ENCODE measurements around the gene ELAVL4.

ELAVL4 gene

GRCh38 chr1:50129201-50129600, 20.5 kb downstream of the ELAVL4 start:
- TF ChIP-seq, protein P1, sequence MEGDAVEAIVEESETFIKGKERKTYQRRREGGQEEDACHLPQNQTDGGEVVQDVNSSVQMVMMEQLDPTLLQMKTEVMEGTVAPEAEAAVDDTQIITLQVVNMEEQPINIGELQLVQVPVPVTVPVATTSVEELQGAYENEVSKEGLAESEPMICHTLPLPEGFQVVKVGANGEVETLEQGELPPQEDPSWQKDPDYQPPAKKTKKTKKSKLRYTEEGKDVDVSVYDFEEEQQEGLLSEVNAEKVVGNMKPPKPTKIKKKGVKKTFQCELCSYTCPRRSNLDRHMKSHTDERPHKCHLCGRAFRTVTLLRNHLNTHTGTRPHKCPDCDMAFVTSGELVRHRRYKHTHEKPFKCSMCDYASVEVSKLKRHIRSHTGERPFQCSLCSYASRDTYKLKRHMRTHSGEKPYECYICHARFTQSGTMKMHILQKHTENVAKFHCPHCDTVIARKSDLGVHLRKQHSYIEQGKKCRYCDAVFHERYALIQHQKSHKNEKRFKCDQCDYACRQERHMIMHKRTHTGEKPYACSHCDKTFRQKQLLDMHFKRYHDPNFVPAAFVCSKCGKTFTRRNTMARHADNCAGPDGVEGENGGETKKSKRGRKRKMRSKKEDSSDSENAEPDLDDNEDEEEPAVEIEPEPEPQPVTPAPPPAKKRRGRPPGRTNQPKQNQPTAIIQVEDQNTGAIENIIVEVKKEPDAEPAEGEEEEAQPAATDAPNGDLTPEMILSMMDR (IDR thresholded peaks at IDR 0.05; ENCODE audit: control insufficient read depth, insufficient read depth, low read depth, low read length, missing control alignments), result no peak
- no peak overlapping the region for H3K4me3 ChIP-seq (ENCODE audit: control insufficient read depth, low read depth, low read length)
- no peak for DNase-seq (ENCODE audit: low read depth)

DNA sequence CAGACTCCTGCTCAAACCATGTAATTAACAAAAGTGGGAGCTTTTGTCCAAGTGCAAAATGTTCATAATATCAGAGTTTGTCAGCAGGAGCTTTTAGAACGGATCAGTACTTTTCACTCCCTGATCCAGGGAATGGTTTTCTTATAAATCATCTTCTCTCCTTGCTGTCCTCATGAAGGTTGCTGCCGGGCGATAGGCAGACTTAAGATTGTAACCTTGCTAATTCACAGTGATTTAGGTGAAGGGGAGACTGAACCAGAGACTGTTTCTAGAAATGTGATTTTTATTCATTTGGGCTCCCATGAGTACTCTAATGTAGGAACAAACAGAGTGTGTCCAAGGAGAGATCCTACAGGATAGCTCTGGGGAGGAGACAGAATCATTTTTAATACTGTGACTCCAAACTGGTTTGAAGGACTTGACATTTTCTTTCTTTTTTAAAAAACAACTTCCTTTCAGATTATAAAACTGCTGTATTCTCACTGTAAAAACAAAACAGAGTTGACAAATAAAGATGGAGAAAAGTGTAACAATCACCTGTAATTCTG, 23.7 kb downstream of the ELAVL4 start:
- no peak overlapping the region for H3K4me3 ChIP-seq (ENCODE audit: control insufficient read depth, low read depth, low read length)
- DNase-seq (ENCODE audit: low read depth), result no peak
- TF ChIP-seq, protein P1 (IDR thresholded peaks at IDR 0.05; ENCODE audit: control insufficient read depth, insufficient read depth, low read depth, low read length, missing control alignments), result no peak

DNA sequence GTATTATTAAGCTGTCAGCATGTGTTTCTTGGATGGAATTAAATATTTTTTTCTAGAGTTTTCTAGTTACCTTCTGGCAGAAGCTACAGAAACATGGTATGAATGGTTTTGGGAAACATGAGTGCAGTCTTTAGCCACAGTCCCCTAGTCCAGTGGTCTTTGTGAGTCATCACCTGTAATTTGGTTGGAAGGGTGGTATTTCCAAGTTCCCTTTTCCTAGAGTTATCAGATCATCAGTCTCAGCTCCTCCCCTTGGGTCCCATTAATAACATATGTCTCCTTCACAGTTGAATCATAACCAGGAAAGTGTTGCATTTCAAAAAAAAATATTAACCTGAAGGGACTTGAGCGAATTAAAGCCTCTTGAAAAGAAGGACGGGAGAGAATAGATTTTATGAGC, 27.0 kb downstream of the ELAVL4 start:
- H3K4me3 ChIP-seq (ENCODE audit: control insufficient read depth, low read depth, low read length), result no peak overlapping the region
- TF ChIP-seq, protein P1 (IDR thresholded peaks at IDR 0.05; ENCODE audit: control insufficient read depth, insufficient read depth, low read depth, low read length, missing control alignments), result no peak
- DNase-seq (ENCODE audit: low read depth), result no peak

- no peak overlapping the region for H3K4me3 ChIP-seq (ENCODE audit: control insufficient read depth, low read depth, low read length)
- TF ChIP-seq, protein P1 (IDR thresholded peaks at IDR 0.05; ENCODE audit: control insufficient read depth, insufficient read depth, low read depth, low read length, missing control alignments), result no peak
- no peak for DNase-seq (ENCODE audit: low read depth)
These were observed 30.8 kb downstream of the ELAVL4 start for GRCh38 chr1:50139339-50140181.

GRCh38 chr1:50140182-50140447, 31.4 kb downstream of the ELAVL4 start:
- no peak for DNase-seq (ENCODE audit: low read depth)
- H3K4me3 ChIP-seq (ENCODE audit: control insufficient read depth, low read depth, low read length), result no peak overlapping the region
- TF ChIP-seq, protein P1 (IDR thresholded peaks at IDR 0.05; ENCODE audit: control insufficient read depth, insufficient read depth, low read depth, low read length, missing control alignments), result no peak

DNA sequence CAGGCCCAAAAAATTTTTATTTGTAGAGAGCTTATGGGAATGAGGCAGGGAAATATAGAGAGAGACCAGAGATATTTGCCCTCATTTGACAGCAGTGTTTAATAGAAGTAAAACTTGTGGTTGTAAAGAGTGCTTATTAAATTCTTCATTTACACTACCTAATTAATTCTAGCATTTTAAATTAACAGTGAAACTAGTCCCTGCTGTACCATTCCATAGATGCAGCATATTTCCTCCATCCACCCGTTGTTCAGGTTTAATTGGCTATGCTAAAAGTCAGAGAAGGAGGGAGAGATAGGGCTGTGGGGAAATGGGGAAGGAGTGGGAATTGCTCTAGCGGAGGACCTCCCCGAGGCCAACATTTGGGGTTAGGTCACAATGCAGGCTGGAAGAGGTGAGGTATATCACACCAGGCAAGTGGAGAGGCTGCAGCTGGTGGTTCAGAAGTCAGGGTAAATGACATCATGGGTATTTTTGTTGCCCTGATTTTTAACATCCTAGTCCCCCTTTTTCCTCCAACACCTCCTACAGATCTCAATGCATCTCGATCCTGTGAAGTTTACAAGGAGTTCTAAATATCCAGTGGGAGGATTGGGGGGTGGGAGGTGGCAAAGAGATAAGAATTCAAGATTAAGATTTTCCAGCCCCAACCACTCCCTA, 38.6 kb downstream of the ELAVL4 start:
- DNase-seq (ENCODE audit: low read depth), result no peak
- H3K4me3 ChIP-seq (ENCODE audit: control insufficient read depth, low read depth, low read length), result no peak overlapping the region
- TF ChIP-seq, protein P1 (IDR thresholded peaks at IDR 0.05; ENCODE audit: control insufficient read depth, insufficient read depth, low read depth, low read length, missing control alignments), result no peak

Measured in AG09309 (cell line).